ENCODE results near the gene PTPRE.

PTPRE gene

GRCh38 chr10:127899766-127900387 lies 7.0 kb upstream of the PTPRE start:
- no peak for DNase-seq (ENCODE audit: low read depth)
- H3K4me3 ChIP-seq (ENCODE audit: low read depth, low read length): no peak overlapping the region
- TF ChIP-seq CTCF (IDR thresholded peaks at IDR 0.05; ENCODE audit: low read depth, low read length, missing control alignments): no peak

GRCh38 chr10:127903789-127904188 lies 3.1 kb upstream of the PTPRE start:
- DNase-seq (ENCODE audit: low read depth): no peak
- TF ChIP-seq CTCF (IDR thresholded peaks at IDR 0.05; ENCODE audit: low read depth, low read length, missing control alignments): no peak
- no peak overlapping the region for H3K4me3 ChIP-seq (ENCODE audit: low read depth, low read length)

- no peak for DNase-seq (ENCODE audit: low read depth)
- no peak for TF ChIP-seq CTCF (IDR thresholded peaks at IDR 0.05; ENCODE audit: low read depth, low read length, missing control alignments)
- no peak overlapping the region for H3K4me3 ChIP-seq (ENCODE audit: low read depth, low read length)
Observed at GRCh38 chr10:127904311-127905000, 2.4 kb upstream of the PTPRE start.

GRCh38 chr10:127905001-127905847 lies 1.7 kb upstream of the PTPRE start:
- no peak for DNase-seq (ENCODE audit: low read depth)
- no peak for TF ChIP-seq CTCF (IDR thresholded peaks at IDR 0.05; ENCODE audit: low read depth, low read length, missing control alignments)
- no peak overlapping the region for H3K4me3 ChIP-seq (ENCODE audit: low read depth, low read length)

- H3K4me3 ChIP-seq (ENCODE audit: low read depth, low read length): no peak overlapping the region
- no peak for DNase-seq (ENCODE audit: low read depth)
- no peak for TF ChIP-seq CTCF (IDR thresholded peaks at IDR 0.05; ENCODE audit: low read depth, low read length, missing control alignments)
Observed at GRCh38 chr10:127905848-127906261, 1.0 kb upstream of the PTPRE start.

- no peak overlapping the region for H3K4me3 ChIP-seq (ENCODE audit: low read depth, low read length)
- TF ChIP-seq CTCF (IDR thresholded peaks at IDR 0.05; ENCODE audit: low read depth, low read length, missing control alignments): no peak
- DNase-seq (ENCODE audit: low read depth): no peak
Observed at GRCh38 chr10:127907411-127908105, 655 bp downstream of the PTPRE start.

All from GM12864 (cell line).